HS-27A (cell line): Measurements from ENCODE around the gene LRBA.
"Not testable (repeated sequence)": the region's sequence is repeated elsewhere in the genome, so short reads cannot be mapped to it uniquely, and the experiment has no call there.

Experiments used
- DNase-seq: peaks from one replicate; pipeline ENCODE4 v3.0.0-alpha.2; 2012; ENCODE audit warnings: low read depth, missing footprints

The LRBA gene

GRCh38 chr4:151014521-151015458, at the start of gene LRBA:
Gene LRBA (minus strand): TSS chr4:151015284. CDS start chr4:151014642, 642 bp downstream.
- DNase-seq = peak; percentile 42

- not testable (repeated sequence) for DNase-seq
These were observed 48.1 kb upstream of the LRBA start for GRCh38 chr4:151063143-151063542.

GRCh38 chr4:151055539-151055938, 40.5 kb upstream of the LRBA start:
- no peak for DNase-seq

- DNase-seq = no peak
These were observed 37.7 kb upstream of the LRBA start for GRCh38 chr4:151052785-151053184.

GRCh38 chr4:151049430-151049884, 34.4 kb upstream of the LRBA start:
- no peak for DNase-seq

GRCh38 chr4:151048913-151049312, 33.8 kb upstream of the LRBA start:
- DNase-seq = no peak

- DNase-seq = no peak
These were observed 31.5 kb upstream of the LRBA start for GRCh38 chr4:151046609-151047008.

- no peak for DNase-seq
These were observed 30.8 kb upstream of the LRBA start for GRCh38 chr4:151045907-151046306.

GRCh38 chr4:151043803-151044515, 28.9 kb upstream of the LRBA start:
- no peak for DNase-seq

- DNase-seq = no peak
These were observed 24.6 kb upstream of the LRBA start for GRCh38 chr4:151039733-151040132.

- DNase-seq = no peak
These were observed 23.5 kb upstream of the LRBA start for GRCh38 chr4:151038452-151039157.

GRCh38 chr4:151035911-151036310, 20.8 kb upstream of the LRBA start:
- no peak for DNase-seq

- DNase-seq = no peak
These were observed 20.2 kb upstream of the LRBA start for GRCh38 chr4:151035328-151035727.

- DNase-seq = no peak
These were observed 19.7 kb upstream of the LRBA start for GRCh38 chr4:151034829-151035228.

- no peak for DNase-seq
These were observed 16.9 kb upstream of the LRBA start for GRCh38 chr4:151031831-151032605.

GRCh38 chr4:151029537-151029936, 14.5 kb upstream of the LRBA start:
- no peak for DNase-seq

- not testable (repeated sequence) for DNase-seq
These were observed 13.9 kb upstream of the LRBA start for GRCh38 chr4:151029006-151029405.

- no peak for DNase-seq
These were observed 10.7 kb upstream of the LRBA start for GRCh38 chr4:151025759-151026158.

GRCh38 chr4:151022586-151022985, 7.5 kb upstream of the LRBA start:
- DNase-seq = no peak

GRCh38 chr4:151021637-151022334, 6.7 kb upstream of the LRBA start:
- no peak for DNase-seq
